ENCODE measurements around the gene MUC7. TPM values are rescaled to one million over a fixed set of nuclear protein-coding genes. Genes with fewer than 3 reads are reported as not detected.
A peak's percentile ranks its signal among the peaks of the same experiment; 100 is the strongest.
"Not testable (repeated sequence)": the region's sequence is repeated elsewhere in the genome, so short reads cannot be mapped to it uniquely, and the experiment has no call there.

MUC7 gene
- not detected in 2 replicates for total RNA-seq (2014; rRNA removed; shearing (Covaris generic); ENCODE audit: low replicate concordance)

DNA sequence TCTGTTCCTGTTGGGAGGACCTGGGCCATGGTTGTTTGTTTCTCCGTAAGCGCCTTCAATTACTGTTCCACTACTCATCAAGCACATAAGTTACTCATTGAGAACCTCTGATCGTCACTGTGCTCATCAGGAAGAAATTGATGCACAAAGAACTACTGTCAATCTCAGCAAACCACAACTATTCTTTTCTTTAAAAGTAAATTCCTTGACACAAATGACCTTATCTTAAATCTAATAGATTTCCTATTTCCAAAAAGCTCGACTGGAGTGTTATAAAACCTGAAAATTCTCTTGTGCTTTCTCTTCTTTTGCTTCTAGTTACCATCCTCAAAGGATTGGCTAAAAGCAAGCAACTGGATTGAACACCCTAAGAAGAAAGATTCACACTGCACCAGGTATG lies at the start of gene MUC7:
MUC7 (plus strand) TSS at position 301 of the 400 bp plus-strand sequence. CDS start 1,825 bp downstream, outside the sequence.
- DNase-seq = no peak
- Histone ChIP-seq H3K4me3 (no peak within 1 kb of the TSS), H3K36me3 (no peaks in the 10 kb centered on the region)

DNA sequence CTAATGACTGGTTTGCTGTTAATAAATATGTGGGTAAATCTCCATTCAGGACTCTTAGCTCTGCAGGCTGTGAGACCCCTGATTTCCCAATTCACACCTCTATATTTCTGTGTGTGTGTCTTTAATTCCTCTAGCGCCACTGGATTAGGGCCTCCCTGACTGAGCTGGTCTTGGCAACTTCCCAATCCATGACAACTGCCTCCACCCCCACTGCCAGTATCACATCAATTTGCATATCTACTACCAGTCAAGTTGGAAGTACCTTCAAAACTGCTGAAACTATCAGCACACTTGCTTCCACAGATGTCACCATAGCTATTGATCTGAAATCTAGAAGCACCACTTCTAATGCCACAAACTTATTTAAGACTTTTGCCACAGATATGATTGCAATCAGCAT lies 46.7 kb upstream of the MUC7 start:
- Histone ChIP-seq H3K27me3 (no peaks in the 10 kb centered on the region), H3K4me3 (no peak overlapping the region), H3K9me3 (no peaks in the 10 kb centered on the region), H3K36me3 (no peaks in the 10 kb centered on the region)
- no peak for DNase-seq

More for the DNA sequence above, at the start of gene MUC7:
- no peaks in the 10 kb centered on the region for H3K9me3 ChIP-seq
- H3K27me3 ChIP-seq = no peaks in the 10 kb centered on the region

DNA sequence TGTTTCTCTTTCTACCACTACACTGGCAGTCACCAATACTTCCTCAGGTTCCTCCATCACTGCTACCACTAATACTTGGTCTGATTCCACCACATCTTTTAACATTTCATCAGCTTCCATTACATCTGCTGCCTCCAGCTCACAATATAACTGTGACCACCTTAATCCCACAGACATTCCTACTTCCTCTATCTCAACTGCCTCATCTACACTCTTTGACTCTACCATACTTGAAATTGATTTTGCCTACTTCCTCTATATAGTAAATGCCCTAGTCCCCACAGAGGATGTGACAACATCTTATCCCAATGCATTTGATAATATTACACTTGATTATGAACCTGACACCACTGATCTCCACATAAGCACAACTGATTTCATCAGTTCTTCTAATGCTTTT lies 45.2 kb upstream of the MUC7 start:
- DNase-seq = no peak
- no peaks in the 10 kb centered on the region for H3K36me3 ChIP-seq
- H3K4me3 ChIP-seq = no peak overlapping the region
- no peaks in the 10 kb centered on the region for H3K9me3 ChIP-seq
- H3K27me3 ChIP-seq = no peaks in the 10 kb centered on the region

DNA sequence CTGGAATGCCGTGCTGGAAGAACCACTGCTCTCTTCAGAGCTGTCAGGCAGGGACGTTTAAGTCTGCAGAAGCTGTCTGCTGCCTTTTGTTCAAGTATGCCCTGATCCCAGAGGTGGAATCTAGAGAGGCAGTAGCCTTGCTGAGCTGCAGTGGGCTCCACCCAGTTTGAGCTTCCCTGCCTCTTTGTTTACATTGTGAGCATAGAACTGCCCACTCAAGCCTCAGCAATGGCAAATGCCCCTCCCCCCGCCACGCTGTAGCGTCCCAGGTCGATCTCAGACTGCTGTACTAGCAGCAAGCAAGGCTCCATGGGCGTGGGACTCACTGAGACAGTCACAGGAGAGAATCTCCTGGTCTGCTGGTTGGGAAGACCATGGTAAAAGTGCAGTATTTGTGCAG lies 34.8 kb upstream of the MUC7 start:
- H3K4me3 ChIP-seq = no peak overlapping the region
- no peaks in the 10 kb centered on the region for H3K9me3 ChIP-seq
- no peaks in the 10 kb centered on the region for H3K36me3 ChIP-seq
- H3K27me3 ChIP-seq = no peaks in the 10 kb centered on the region
- DNase-seq = no peak

- Histone ChIP-seq H3K27me3 (no peaks in the 10 kb centered on the region), H3K4me3 (no peak overlapping the region), H3K36me3 (no peaks in the 10 kb centered on the region), H3K9me3 (no peaks in the 10 kb centered on the region)
- DNase-seq = no peak
Measured at GRCh38 chr4:70442474-70442873, 29.5 kb upstream of the MUC7 start.

- Histone ChIP-seq H3K4me3 (no peak overlapping the region), H3K36me3 (no peaks in the 10 kb centered on the region), H3K27me3 (no peaks in the 10 kb centered on the region), H3K9me3 (no peaks in the 10 kb centered on the region)
- no peak for DNase-seq
Measured at GRCh38 chr4:70443329-70443728, 28.7 kb upstream of the MUC7 start.

DNA sequence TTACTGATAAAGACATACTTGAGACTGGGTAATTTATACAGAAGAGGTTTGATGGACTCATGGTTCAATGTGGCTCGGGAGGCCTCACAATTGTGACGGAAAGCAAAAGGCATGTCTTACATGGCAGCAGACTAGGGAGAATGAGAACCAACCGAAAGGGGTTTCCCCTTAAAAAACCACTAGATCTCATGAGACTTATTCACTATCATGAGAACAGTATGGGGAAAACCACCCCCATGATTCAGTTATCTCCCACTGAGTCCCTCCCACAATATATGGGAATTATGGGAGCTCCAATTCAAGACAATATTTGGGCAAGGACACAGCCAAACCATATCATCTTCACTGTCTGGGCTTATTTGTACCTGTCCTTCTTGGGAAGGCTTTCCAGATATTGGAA lies 22.8 kb upstream of the MUC7 start:
- Histone ChIP-seq H3K4me3 (no peak overlapping the region), H3K36me3 (no peaks in the 10 kb centered on the region), H3K27me3 (no peaks in the 10 kb centered on the region), H3K9me3 (no peaks in the 10 kb centered on the region)
- no peak for DNase-seq

DNA sequence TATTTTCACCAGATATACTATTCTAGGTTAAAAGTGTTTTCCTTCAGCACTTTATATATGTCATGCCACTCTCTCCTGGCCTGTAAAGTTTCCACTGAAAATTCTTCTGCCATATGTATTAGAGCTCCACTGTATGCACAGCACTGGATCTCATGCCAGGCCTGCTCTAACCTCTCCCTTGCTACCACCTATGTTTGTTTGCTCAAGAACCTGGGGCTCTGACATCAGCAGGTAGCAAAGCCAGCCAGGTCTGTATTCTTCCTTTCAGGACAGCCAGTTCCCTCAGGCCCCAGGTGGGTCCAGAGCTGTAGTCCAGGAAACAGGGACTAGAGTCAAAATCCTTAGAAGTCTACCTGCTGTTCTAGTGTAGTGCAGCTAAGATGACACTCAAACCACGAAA lies 19.1 kb upstream of the MUC7 start:
- DNase-seq = no peak
- H3K9me3 ChIP-seq = no peaks in the 10 kb centered on the region
- H3K36me3 ChIP-seq = no peaks in the 10 kb centered on the region
- H3K27me3 ChIP-seq = no peaks in the 10 kb centered on the region
- H3K4me3 ChIP-seq = no peak overlapping the region

GRCh38 chr4:70463335-70463734 lies 8.7 kb upstream of the MUC7 start:
- no peak for DNase-seq
- Histone ChIP-seq H3K9me3 (no peaks in the 10 kb centered on the region), H3K4me3 (no peak overlapping the region), H3K27me3 (no peaks in the 10 kb centered on the region), H3K36me3 (no peaks in the 10 kb centered on the region)

DNA sequence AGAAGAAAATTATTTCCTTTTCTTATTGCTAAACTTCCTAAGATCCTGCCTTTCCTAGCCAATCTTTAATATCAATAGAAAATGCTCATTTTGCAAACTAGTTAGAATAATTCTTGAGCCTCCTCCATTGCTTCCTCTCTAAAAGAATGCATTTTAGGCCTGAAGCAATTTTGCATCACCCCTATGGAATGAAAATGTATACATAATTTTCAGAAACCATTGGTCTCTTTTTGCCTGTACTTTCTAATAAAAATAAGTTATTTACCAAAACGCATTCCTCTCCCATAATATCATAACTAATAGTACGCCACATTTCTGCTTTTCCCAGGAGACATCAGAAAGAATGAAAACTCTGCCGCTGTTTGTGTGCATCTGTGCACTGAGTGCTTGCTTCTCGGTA lies 1.7 kb downstream of the MUC7 start:
- H3K27me3 ChIP-seq = no peaks in the 10 kb centered on the region
- DNase-seq = no peak
- H3K9me3 ChIP-seq = no peaks in the 10 kb centered on the region
- no peaks in the 10 kb centered on the region for H3K36me3 ChIP-seq
- no peak overlapping the region for H3K4me3 ChIP-seq

- Histone ChIP-seq H3K9me3 (no peaks in the 10 kb centered on the region), H3K27me3 (no peaks in the 10 kb centered on the region), H3K4me3 (no peak overlapping the region), H3K36me3 (no peaks in the 10 kb centered on the region)
- no peak for DNase-seq
Measured at GRCh38 chr4:70488748-70489147, 16.8 kb downstream of the MUC7 start.

- no peak for DNase-seq
- no peaks in the 10 kb centered on the region for H3K9me3 ChIP-seq
- no peak overlapping the region for H3K4me3 ChIP-seq
- H3K36me3 ChIP-seq = no peaks in the 10 kb centered on the region
- H3K27me3 ChIP-seq = no peaks in the 10 kb centered on the region
Measured at GRCh38 chr4:70496231-70496630, 24.2 kb downstream of the MUC7 start.

DNA sequence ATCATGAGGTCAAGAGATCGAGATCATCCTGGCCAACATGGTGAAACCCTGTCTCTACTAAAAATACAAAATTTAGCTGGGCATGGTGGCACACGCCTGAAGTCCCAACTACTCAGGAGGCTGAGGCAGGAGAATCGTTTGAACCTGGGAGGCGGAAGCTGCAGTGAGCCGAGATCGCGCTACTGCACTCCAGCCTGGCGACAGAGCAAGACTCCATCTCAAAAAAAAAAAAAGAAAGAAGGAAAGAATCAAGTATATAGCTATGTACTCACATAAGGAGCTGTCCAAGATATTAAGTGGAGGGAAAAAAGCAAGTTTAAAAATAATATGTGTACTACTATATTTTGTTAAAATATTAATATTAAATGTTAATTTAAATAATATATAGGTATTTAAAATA lies 29.8 kb downstream of the MUC7 start:
- H3K4me3 ChIP-seq, H3K27me3 ChIP-seq, DNase-seq, H3K36me3 ChIP-seq, H3K9me3 ChIP-seq: not testable (repeated sequence)

GRCh38 chr4:70504733-70505132 lies 32.7 kb downstream of the MUC7 start:
- H3K9me3 ChIP-seq = no peaks in the 10 kb centered on the region
- H3K36me3 ChIP-seq = no peaks in the 10 kb centered on the region
- no peaks in the 10 kb centered on the region for H3K27me3 ChIP-seq
- no peak for DNase-seq
- no peak overlapping the region for H3K4me3 ChIP-seq

DNA sequence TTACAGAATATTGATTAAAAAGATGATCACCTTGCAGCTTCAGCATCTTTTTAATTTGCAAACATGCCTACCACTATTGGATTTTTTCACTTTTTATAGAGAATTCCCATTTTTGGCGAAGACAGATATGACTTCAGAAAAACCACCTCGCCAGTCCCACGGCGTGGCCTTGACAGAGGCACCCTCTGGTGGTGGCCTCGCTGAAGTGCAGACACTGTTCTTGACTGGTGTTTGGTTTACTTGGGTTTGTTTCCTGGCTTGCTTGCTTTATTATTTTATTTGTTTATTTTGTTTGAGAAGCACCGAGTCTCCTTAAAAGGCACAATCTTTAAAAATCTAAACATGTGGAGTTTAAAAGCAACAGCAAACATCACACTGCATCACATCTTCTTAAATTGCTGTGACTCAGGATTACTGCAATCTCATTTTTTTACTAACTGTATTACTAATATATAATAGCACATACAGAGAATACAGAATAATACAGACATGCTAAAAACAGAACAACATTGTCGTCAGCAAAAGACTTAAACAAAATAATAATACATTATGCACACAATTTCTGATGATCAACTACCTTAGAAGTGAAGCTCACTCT lies 33.3 kb downstream of the MUC7 start:
- no peaks in the 10 kb centered on the region for H3K36me3 ChIP-seq
- DNase-seq = peak; percentile 42

DNA sequence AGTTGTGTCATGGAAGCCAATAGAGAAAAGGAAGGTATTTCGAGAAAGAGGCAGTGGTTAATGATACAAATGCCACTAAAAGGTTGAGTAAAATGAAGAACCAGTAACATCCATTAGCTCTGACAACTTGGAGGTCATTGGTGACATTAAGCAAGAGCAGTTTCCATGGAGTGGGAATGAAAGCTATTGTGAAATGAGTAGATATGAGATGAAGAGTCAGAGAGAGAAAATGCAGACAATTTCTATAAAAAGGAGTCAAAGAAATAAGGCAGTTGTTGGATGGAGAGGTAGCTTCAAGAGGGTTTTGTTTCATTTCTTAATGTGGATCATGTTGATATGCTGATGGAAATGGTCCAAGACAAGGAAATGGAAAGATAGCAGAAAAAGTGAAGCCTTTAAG lies 36.8 kb downstream of the MUC7 start:
- H3K4me3 ChIP-seq = no peak overlapping the region
- DNase-seq = no peak
- no peaks in the 10 kb centered on the region for H3K36me3 ChIP-seq
- H3K27me3 ChIP-seq = no peaks in the 10 kb centered on the region
- no peaks in the 10 kb centered on the region for H3K9me3 ChIP-seq

More for the DNA sequence above, 33.3 kb downstream of the MUC7 start:
- Histone ChIP-seq H3K27me3 (no peaks in the 10 kb centered on the region), H3K9me3 (no peaks in the 10 kb centered on the region), H3K4me3 (no peak overlapping the region)

DNA sequence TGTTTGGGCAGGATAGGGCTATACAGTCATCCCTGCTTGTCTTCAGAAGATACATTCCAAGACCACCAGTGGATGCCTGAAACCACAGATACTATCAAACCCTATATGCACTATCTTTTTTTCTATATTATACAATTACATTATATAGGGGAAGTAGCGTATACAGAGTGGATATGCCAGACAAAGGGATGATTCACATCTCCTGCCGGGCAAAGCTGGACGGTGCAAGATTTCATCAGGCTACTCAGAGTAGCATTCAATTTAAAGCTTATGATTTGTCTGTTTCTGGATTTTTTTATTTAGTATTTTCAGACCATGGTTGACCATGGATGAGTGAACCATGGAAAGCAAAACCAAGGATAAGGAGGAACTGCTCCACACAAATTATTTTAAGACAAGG lies 39.4 kb downstream of the MUC7 start:
- no peaks in the 10 kb centered on the region for H3K36me3 ChIP-seq
- peak; percentile 51 for DNase-seq
- H3K9me3 ChIP-seq = no peaks in the 10 kb centered on the region
- H3K27me3 ChIP-seq = no peaks in the 10 kb centered on the region
- H3K4me3 ChIP-seq = no peak overlapping the region

DNA sequence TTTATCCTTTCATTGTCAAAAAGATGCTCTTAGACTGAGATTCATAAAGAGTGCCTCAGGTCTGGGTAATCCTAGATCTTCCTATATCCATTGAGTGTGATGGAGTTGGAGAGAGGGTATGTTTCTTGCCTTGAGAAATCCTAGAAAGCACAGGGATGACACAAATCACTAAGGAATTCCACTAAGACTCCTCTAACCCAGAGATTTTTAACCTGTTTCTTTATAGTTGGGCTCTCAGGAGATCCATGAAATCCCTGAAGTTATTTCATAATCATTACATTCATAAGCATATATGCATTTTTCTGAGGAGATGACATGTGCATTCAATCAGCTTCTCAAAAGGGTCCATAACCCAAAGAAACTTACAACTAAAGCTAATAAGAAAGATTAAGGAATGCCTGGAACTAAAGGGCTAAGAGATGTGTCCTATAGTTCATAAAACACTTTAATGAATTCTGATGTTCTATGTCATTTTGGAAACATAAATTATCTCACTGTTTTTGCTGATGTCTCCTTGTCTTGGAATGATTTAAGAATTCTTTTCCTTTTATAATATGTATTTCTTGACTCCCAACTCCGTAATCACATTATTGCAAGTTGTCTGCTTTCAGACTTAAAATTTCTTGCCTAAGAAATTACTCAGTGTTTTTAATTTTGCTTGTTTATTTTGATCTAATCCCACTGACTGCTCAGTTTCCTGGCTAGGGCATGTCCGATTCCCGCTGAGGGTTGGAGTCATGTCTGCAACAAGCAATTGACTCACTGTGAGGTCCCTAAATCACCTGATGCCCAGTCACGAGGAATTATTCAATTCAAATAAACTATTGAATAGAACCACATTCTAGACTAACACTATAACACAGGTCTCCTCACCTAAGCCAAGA lies 43.6 kb downstream of the MUC7 start:
- peak; percentile 70 for DNase-seq
- H3K9me3 ChIP-seq = no peaks in the 10 kb centered on the region
- H3K4me3 ChIP-seq = no peak overlapping the region
- H3K36me3 ChIP-seq = no peaks in the 10 kb centered on the region
- H3K27me3 ChIP-seq = no peaks in the 10 kb centered on the region
